Stimulated activated CD4-positive, alpha-beta T cell treated with anti-CD3 and anti-CD28 coated beads, Interleukin-4, amount 100 ng/mL, for 48 hours (primary cell): ENCODE results near the gene UBE2QL1.
"Not testable (repeated sequence)": the region's sequence is repeated elsewhere in the genome, so short reads cannot be mapped to it uniquely, and the experiment has no call there.

ENCODE experiments used
- DNase-seq, 2 donors: peaks; one replicate each; pipeline ENCODE4 v3.0.0-alpha.2; 2020; ENCODE audit warnings: low read depth in 2 of 2

The UBE2QL1 gene

GRCh38 chr5:6496636-6497035 lies 48.0 kb downstream of the UBE2QL1 start:
- no peak for DNase-seq

GRCh38 chr5:6497262-6497661 lies 48.6 kb downstream of the UBE2QL1 start:
- DNase-seq: no peak

- no peak for DNase-seq
Measured at GRCh38 chr5:6498968-6499367, 50.3 kb downstream of the UBE2QL1 start.

- DNase-seq: no peak
Measured at GRCh38 chr5:6501701-6502100, 53.0 kb downstream of the UBE2QL1 start.

- DNase-seq: no peak
Measured at GRCh38 chr5:6502421-6502820, 53.8 kb downstream of the UBE2QL1 start.

- DNase-seq: no peak
Measured at GRCh38 chr5:6503342-6503741, 54.7 kb downstream of the UBE2QL1 start.

- no peak for DNase-seq
Measured at GRCh38 chr5:6504677-6505415, 56.2 kb downstream of the UBE2QL1 start.

- DNase-seq: no peak
Measured at GRCh38 chr5:6505416-6505755, 56.7 kb downstream of the UBE2QL1 start.

GRCh38 chr5:6505783-6506557 lies 57.3 kb downstream of the UBE2QL1 start:
- DNase-seq: no peak

- no peak for DNase-seq
Measured at GRCh38 chr5:6506611-6507010, 58.0 kb downstream of the UBE2QL1 start.

GRCh38 chr5:6508931-6509330 lies 60.3 kb downstream of the UBE2QL1 start:
- no peak for DNase-seq

GRCh38 chr5:6510132-6510531 lies 61.5 kb downstream of the UBE2QL1 start:
- DNase-seq: no peak

GRCh38 chr5:6510973-6511372 lies 62.3 kb downstream of the UBE2QL1 start:
- DNase-seq: no peak

GRCh38 chr5:6515812-6516211 lies 67.2 kb downstream of the UBE2QL1 start:
- DNase-seq: not testable (repeated sequence)

- DNase-seq: no peak
Measured at GRCh38 chr5:6516823-6517222, 68.2 kb downstream of the UBE2QL1 start.

GRCh38 chr5:6517510-6517909 lies 68.9 kb downstream of the UBE2QL1 start:
- DNase-seq: no peak

- DNase-seq: no peak
Measured at GRCh38 chr5:6518298-6519057, 69.8 kb downstream of the UBE2QL1 start.

- no peak for DNase-seq
Measured at GRCh38 chr5:6520201-6520600, 71.5 kb downstream of the UBE2QL1 start.

GRCh38 chr5:6522331-6522730 lies 73.7 kb downstream of the UBE2QL1 start:
- DNase-seq: no peak

- DNase-seq: no peak
Measured at GRCh38 chr5:6522923-6523322, 74.3 kb downstream of the UBE2QL1 start.

GRCh38 chr5:6525422-6525821 lies 76.8 kb downstream of the UBE2QL1 start:
- DNase-seq: no peak

- no peak for DNase-seq
Measured at GRCh38 chr5:6525910-6526309, 77.3 kb downstream of the UBE2QL1 start.
